DND-41 (cell line): ENCODE measurements around the gene HEMK1.

Experiments
- CTCF ChIP-seq: IDR thresholded peaks from 2 replicates; pipeline ENCODE4 v1.5.1; 2012; ENCODE audit warnings: borderline replicate concordance, low read length, moderate library complexity, mild to moderate bottlenecking; ENCODE audit not compliant: poor library complexity, severe bottlenecking; ENCODE audit errors: extremely low read depth
- EZH2 ChIP-seq: IDR thresholded peaks from 3 replicates; pipeline ENCODE4 v1.6.1; 2012; ENCODE audit warnings: borderline replicate concordance, low read depth, mild to moderate bottlenecking, moderate library complexity, low read length, inconsistent platforms; ENCODE audit not compliant: severe bottlenecking

- TF ChIP-seq CTCF (no peak), EZH2 (no peak)
These were observed 47.9 kb downstream of the HEMK1 start, which contains the start of gene MAPKAPK3 for GRCh38 chr3:50617096-50617791.
